ENCODE data around the gene EMC10.
A peak's percentile ranks its signal among the peaks of the same experiment; 100 is the strongest.

The EMC10 gene

GRCh38 chr19:50496189-50497021 lies 20.1 kb downstream of the EMC10 start:
- DNase-seq (ENCODE audit: low spot score): peak; percentile 99

GRCh38 chr19:50497022-50497405 lies 20.7 kb downstream of the EMC10 start:
- no peak for DNase-seq (ENCODE audit: low spot score)

GRCh38 chr19:50498219-50499056 lies 22.1 kb downstream of the EMC10 start:
- DNase-seq (ENCODE audit: low spot score): no peak

GRCh38 chr19:50500060-50500752 lies 23.9 kb downstream of the EMC10 start:
- peak; percentile 81 for DNase-seq (ENCODE audit: low spot score)

- DNase-seq (ENCODE audit: low spot score): no peak
Observed at GRCh38 chr19:50500753-50501151, 24.4 kb downstream of the EMC10 start.

- no peak for DNase-seq (ENCODE audit: low spot score)
Observed at GRCh38 chr19:50501186-50501567, 24.9 kb downstream of the EMC10 start.

GRCh38 chr19:50501568-50502475 lies 25.5 kb downstream of the EMC10 start:
- DNase-seq (ENCODE audit: low spot score): no peak

- DNase-seq (ENCODE audit: low spot score): no peak
Observed at GRCh38 chr19:50505856-50506611, 29.7 kb downstream of the EMC10 start.

GRCh38 chr19:50506700-50507099 lies 30.4 kb downstream of the EMC10 start:
- no peak for DNase-seq (ENCODE audit: low spot score)

GRCh38 chr19:50507376-50507775 lies 31.1 kb downstream of the EMC10 start:
- no peak for DNase-seq (ENCODE audit: low spot score)

- DNase-seq (ENCODE audit: low spot score): no peak
Observed at GRCh38 chr19:50508843-50509190, 32.5 kb downstream of the EMC10 start.

- DNase-seq (ENCODE audit: low spot score): no peak
Observed at GRCh38 chr19:50509366-50509765, 33.1 kb downstream of the EMC10 start.

GRCh38 chr19:50510121-50510670 lies 33.9 kb downstream of the EMC10 start:
- no peak for DNase-seq (ENCODE audit: low spot score)

- no peak for DNase-seq (ENCODE audit: low spot score)
Observed at GRCh38 chr19:50510700-50511068, 34.4 kb downstream of the EMC10 start.

GRCh38 chr19:50511069-50511822 lies 34.9 kb downstream of the EMC10 start, which contains the start of gene JOSD2:
Gene JOSD2, minus strand, starts transcription at chr19:50511191. Its CDS starts 760 bp downstream, at chr19:50510431.
- peak; percentile 99 for DNase-seq (ENCODE audit: low spot score)

GRCh38 chr19:50512112-50512998 lies 36.0 kb downstream of the EMC10 start:
- DNase-seq (ENCODE audit: low spot score): no peak

- DNase-seq (ENCODE audit: low spot score): no peak
Observed at GRCh38 chr19:50512999-50513745, 36.9 kb downstream of the EMC10 start.
